Testis (tissue), 2 donors: ENCODE data around the gene FILIP1.

Experiments used
- CTCF ChIP-seq, 3 experiments: fragments of 450-650 bp in 2 of 3; fragments of 200-600 bp in 1 of 3; sonication (generic) in 1 of 3; IDR thresholded peaks; one replicate each; pipeline ENCODE4 v1.5.1; 2016 to 2019; ENCODE audit warnings: antibody characterized with exemption in 3 of 3, mild to moderate bottlenecking in 2 of 3, moderate library complexity in 1 of 3
- POLR2A ChIP-seq: fragments of 450-650 bp; IDR thresholded peaks from one replicate; pipeline ENCODE4 v1.6.1; 2017; ENCODE audit warnings: antibody characterized with exemption, mild to moderate bottlenecking, moderate library complexity

DNA sequence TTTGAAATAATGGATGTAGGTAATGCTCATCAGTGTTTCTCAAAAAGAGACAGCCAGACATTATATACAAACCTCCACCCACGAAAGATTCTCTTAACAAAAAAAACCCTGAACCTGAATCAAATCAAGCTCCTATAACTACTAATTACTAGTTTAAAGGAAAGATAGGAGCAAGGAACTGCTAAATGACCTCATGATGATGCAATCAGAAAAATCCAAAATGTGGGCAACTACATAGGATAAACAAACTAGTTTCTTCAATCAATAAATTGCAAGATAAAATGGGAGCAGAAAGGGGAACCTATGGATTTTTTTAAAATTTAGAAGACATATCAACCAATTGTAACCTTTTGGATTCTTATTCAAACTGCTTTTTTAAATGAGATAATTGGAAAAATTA is 165.8 kb downstream of the FILIP1 start:
- TF ChIP-seq POLR2A: no peak
- no peak for TF ChIP-seq CTCF (IDR thresholded peaks at IDR 0.05)
